Activated T-cell treated with anti-CD3 and anti-CD28 coated beads, Interleukin-2, amount 50 U/mL, for 4 hours (primary cell): ENCODE results near the gene DAB2IP. TPM values are rescaled to one million over a fixed set of nuclear protein-coding genes. Genes with fewer than 3 reads are reported as not detected.

Experiments
- ATAC-seq, 2 donors: fragments of 200-7000 bp; cut with Tn5 transposase; one replicate each; pipeline ENCODE4 v1.10.0; 2021
- DNase-seq: peaks from one replicate; pipeline ENCODE4 v3.0.0-alpha.2; 2020
- H3K27me3 Mint-ChIP-seq: one replicate; pipeline ENCODE4 v1.8.0; 2021; ENCODE audit warnings: low read depth, mixed read lengths
- H3K36me3 Mint-ChIP-seq: one replicate; pipeline ENCODE4 v1.8.0; 2022; ENCODE audit warnings: mixed read lengths; ENCODE audit not compliant: insufficient read depth
- H3K4me1 Mint-ChIP-seq: one replicate; pipeline ENCODE4 v1.8.0; 2021; ENCODE audit warnings: low read depth, mixed read lengths
- H3K4me3 Mint-ChIP-seq: one replicate; pipeline ENCODE4 v1.8.0; 2021; ENCODE audit warnings: mild to moderate bottlenecking, moderate library complexity, mixed read lengths
- H3K9me3 Mint-ChIP-seq: one replicate; pipeline ENCODE4 v1.8.0; 2021; ENCODE audit warnings: mixed read lengths
- total RNA-seq, 3 donors: library from RNA; stranded (reverse); gene quantifications; one replicate each; pipeline ENCODE4 v1.2.1, GENCODE V29; 2021

The DAB2IP gene
- total RNA-seq, 3 donors from 2014 or later = 0.14 to 0.24 (median 0.18) TPM

DNA sequence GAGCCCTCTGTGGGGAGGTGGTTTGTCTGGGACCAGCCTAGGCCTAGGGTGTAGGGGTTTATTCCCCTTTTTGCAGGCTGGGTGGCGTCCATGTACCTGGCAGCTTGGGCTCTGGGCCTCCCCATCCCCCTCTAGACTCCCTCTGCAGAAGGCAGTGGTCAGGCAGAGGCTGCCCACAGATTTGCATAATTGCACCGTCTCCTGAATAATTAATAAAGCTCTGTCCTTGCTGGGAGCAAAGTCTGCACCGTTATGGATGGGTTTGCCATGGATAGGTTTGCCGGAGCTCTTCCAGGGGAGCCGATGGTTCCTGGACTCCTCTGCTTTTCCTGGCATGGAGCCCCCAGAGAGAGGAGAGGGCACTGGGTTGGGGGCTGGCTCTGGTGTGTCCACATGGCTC lies 60.4 kb downstream of the DAB2IP start:
- Mint-ChIP-seq H3K27me3 (no peaks in the 10 kb centered on the region), H3K4me3 (no peak overlapping the region), H3K36me3 (no peaks in the 10 kb centered on the region), H3K4me1 (no peaks in the 10 kb centered on the region), H3K9me3 (no peaks in the 10 kb centered on the region)
- DNase-seq = no peak
- no peak for ATAC-seq

DNA sequence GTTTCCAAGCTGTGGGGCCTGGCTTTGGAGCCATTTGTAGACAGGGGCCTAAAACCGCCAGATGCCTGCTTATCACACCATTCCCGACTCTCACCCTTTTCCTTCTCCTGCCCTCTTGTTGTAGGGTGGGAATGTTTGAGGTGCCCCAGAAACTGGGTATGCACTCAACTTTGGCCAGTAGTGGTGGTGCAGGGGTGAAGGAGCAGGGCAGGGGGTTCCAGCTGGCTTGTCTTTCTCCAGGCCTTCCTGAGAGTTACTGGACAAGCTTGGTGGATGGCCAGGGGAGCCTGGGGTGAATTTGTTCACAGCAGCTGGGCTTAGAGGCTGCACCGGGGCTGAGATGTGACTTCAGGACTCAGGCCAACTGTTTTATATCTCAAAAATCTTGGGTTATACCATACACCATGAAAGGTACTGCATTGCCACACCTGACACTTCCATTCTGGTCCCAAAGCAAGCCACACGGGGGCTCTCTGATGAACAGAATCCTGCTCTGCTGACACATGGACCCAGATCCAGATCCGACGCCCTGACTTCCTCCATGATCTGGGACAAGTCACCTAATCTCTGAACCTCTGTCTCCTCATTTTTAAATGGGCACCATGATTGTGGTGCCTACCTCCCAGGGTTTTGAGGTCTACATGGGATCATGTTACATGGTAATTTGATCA lies 62.1 kb downstream of the DAB2IP start:
- H3K27me3 Mint-ChIP-seq = no peaks in the 10 kb centered on the region
- DNase-seq (no peak), ATAC-seq (no peak)
- H3K4me3 Mint-ChIP-seq = no peak overlapping the region
- H3K4me1 Mint-ChIP-seq = no peaks in the 10 kb centered on the region
- no peaks in the 10 kb centered on the region for H3K36me3 Mint-ChIP-seq
- H3K9me3 Mint-ChIP-seq = no peaks in the 10 kb centered on the region

DNA sequence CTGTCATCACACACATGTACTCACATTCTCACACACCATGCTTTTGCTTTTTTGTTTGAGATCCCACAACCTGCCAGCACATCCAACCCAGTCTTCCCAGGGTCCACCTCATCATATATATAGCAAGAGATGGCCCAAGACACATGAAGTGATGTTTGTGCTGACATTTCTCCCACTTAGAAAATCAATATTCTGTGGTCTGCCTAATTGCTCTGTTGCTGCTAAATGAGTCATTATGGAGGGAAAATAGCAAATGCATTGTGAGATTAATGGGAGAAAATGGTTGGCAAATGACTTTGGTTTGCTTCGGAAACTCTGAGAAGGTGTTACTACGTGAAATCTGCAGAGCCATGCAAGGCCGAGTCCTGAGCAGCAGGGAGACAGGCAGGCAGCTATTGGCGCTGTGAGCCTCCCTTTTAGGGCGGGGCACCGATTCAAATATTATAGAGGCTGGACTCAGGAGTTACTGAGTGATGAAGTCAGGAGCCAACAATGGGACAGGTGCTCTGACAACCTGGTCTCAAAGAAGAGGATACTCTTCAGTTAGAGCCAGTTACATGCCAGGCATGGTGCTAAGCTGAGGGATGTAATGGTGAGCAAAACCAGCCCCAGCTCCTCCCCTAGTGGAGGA lies 62.8 kb downstream of the DAB2IP start:
- Mint-ChIP-seq H3K9me3 (no peaks in the 10 kb centered on the region), H3K4me1 (no peaks in the 10 kb centered on the region), H3K36me3 (no peaks in the 10 kb centered on the region), H3K4me3 (no peak overlapping the region), H3K27me3 (no peaks in the 10 kb centered on the region)
- no peak for DNase-seq
- ATAC-seq = no peak

- Mint-ChIP-seq H3K36me3 (no peaks in the 10 kb centered on the region), H3K27me3 (no peaks in the 10 kb centered on the region), H3K4me1 (no peaks in the 10 kb centered on the region), H3K4me3 (no peak overlapping the region), H3K9me3 (no peaks in the 10 kb centered on the region)
- DNase-seq = no peak
- no peak for ATAC-seq
These were observed 63.4 kb downstream of the DAB2IP start for GRCh38 chr9:121714873-121715272.

DNA sequence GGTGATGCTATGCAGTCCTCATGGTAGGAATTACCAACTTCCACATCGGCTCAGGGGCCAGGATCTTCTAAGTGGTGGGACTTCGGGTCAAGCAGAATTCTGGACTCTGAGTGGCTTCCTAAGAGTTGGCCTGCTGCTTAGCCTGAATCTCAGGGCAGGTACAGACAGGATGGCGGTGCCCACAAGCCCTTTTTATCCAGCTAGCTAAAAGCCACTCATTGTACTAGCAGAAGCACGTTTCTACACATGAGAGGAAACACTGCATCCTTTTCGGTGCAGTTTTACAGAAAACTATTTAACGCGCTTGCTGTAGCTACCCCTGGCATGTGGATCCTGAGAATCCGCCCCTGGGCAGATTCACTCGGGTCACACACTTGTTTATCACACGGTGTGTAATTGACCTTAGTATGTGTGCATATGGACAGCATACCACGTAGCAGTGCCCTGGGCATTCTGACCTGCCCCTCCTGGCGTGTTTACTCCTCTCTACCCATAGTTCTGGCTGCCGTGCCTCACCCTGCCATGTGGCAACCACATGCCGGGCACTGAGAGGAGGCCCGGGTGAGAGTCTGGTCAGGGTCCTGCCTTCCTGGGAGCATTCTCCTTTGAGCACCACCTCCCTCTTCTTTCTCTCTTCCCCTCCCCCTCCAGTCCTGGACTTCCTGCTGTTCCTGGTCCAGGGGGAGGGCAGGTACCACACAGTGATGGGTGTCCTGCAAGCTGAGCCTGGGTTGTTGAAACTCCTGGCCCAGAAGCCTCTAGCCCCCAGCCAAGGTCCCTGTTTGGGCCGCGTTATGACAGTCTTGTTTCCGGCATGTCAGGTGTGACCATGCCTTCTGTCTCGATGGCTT lies 65.9 kb downstream of the DAB2IP start:
- no peaks in the 10 kb centered on the region for H3K4me1 Mint-ChIP-seq
- no peak for ATAC-seq
- H3K4me3 Mint-ChIP-seq = no peak overlapping the region
- no peaks in the 10 kb centered on the region for H3K27me3 Mint-ChIP-seq
- no peaks in the 10 kb centered on the region for H3K36me3 Mint-ChIP-seq
- DNase-seq = no peak
- H3K9me3 Mint-ChIP-seq = no peaks in the 10 kb centered on the region

DNA sequence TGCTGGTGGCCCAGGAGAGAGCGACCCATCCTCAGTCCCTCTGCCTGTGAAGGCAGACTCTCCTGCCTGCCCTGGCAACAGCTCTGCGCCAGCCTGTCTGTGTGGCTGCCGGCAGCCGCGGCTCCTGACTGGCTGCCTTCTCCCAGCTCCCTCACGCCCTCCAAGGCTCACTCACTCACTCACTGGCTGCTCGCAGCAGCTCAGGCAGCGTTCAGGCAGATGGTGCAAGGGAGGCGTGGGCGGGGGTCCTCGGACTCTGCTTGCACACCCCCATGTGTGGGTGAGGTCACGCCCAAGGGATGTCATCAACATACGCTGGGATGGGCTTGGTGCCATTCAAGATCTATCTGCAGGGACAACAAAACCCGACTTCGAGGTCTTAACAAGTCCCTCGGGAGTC lies 66.7 kb downstream of the DAB2IP start:
- no peaks in the 10 kb centered on the region for H3K4me1 Mint-ChIP-seq
- H3K9me3 Mint-ChIP-seq = no peaks in the 10 kb centered on the region
- no peak for ATAC-seq
- no peaks in the 10 kb centered on the region for H3K36me3 Mint-ChIP-seq
- no peak for DNase-seq
- no peaks in the 10 kb centered on the region for H3K27me3 Mint-ChIP-seq
- no peak overlapping the region for H3K4me3 Mint-ChIP-seq

GRCh38 chr9:121718501-121718900 lies 67.1 kb downstream of the DAB2IP start:
- ATAC-seq = no peak
- H3K4me1 Mint-ChIP-seq = no peaks in the 10 kb centered on the region
- H3K9me3 Mint-ChIP-seq = no peaks in the 10 kb centered on the region
- no peak overlapping the region for H3K4me3 Mint-ChIP-seq
- H3K36me3 Mint-ChIP-seq = no peaks in the 10 kb centered on the region
- DNase-seq = no peak
- H3K27me3 Mint-ChIP-seq = no peaks in the 10 kb centered on the region

DNA sequence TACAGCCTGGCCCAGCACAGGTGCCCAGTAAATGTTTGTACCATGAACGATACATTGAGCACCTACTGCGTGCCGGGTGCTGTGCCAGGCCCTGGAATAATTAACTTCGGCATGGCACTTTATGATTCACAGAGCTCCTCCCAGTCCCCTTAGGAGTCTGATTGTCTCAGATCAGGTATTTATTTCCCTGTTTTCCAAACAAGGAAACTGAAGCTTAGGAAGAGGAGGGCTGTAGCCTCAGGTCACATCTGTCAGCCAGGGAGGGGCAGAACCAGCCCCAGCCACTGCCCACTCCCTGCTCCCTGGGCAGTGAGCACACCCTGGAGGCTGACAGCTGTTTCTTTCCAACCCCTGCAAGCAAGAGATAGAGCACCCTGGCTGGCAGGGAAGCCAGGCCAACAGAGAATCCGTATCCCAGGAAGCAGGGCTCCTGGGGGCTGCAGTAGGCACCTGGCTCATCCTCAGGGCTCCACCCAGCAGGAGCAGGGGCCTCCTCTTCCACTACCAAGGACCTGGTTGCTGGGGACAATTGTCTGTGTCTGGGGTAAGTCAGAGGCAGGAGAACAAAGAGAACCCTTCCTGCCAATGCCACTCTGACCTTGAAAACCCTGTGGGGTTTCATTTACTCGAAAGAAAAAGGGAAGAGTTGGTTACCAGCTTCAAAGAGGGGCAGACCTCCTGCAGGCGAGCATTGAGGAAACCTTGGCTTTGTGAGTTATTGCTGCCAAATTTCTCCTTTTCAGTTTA lies 69.0 kb downstream of the DAB2IP start:
- no peak overlapping the region for H3K4me3 Mint-ChIP-seq
- no peaks in the 10 kb centered on the region for H3K9me3 Mint-ChIP-seq
- no peaks in the 10 kb centered on the region for H3K27me3 Mint-ChIP-seq
- no peaks in the 10 kb centered on the region for H3K4me1 Mint-ChIP-seq
- no peak for ATAC-seq
- no peaks in the 10 kb centered on the region for H3K36me3 Mint-ChIP-seq
- DNase-seq = no peak

GRCh38 chr9:121721058-121721350 lies 69.6 kb downstream of the DAB2IP start:
- H3K36me3 Mint-ChIP-seq = no peaks in the 10 kb centered on the region
- H3K9me3 Mint-ChIP-seq = no peaks in the 10 kb centered on the region
- H3K4me3 Mint-ChIP-seq = no peak overlapping the region
- H3K4me1 Mint-ChIP-seq = no peaks in the 10 kb centered on the region
- no peak for ATAC-seq
- H3K27me3 Mint-ChIP-seq = no peaks in the 10 kb centered on the region
- DNase-seq = no peak

DNA sequence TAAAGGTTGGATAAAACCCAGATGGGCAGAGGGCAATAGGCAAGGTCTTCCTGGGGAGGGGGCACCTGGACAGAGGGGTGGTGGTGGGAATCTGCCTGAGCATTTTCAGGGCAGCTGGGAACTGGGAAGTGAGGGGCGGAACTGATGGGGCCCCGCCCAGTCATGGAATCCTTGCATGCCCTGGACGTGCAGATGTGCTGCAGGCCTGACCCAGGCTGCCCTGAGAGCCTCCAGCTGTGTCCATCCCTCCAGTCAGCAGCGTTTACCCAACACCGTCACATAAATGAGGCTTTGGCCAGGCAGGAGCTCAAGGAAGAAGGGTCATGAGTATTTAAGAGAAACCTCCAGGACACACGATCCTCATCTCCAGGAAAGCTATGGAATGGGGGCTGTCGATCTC lies 70.3 kb downstream of the DAB2IP start:
- ATAC-seq (no peak), DNase-seq (no peak)
- H3K9me3 Mint-ChIP-seq = no peaks in the 10 kb centered on the region
- H3K4me1 Mint-ChIP-seq = no peaks in the 10 kb centered on the region
- no peaks in the 10 kb centered on the region for H3K27me3 Mint-ChIP-seq
- H3K4me3 Mint-ChIP-seq = no peak overlapping the region
- no peaks in the 10 kb centered on the region for H3K36me3 Mint-ChIP-seq

DNA sequence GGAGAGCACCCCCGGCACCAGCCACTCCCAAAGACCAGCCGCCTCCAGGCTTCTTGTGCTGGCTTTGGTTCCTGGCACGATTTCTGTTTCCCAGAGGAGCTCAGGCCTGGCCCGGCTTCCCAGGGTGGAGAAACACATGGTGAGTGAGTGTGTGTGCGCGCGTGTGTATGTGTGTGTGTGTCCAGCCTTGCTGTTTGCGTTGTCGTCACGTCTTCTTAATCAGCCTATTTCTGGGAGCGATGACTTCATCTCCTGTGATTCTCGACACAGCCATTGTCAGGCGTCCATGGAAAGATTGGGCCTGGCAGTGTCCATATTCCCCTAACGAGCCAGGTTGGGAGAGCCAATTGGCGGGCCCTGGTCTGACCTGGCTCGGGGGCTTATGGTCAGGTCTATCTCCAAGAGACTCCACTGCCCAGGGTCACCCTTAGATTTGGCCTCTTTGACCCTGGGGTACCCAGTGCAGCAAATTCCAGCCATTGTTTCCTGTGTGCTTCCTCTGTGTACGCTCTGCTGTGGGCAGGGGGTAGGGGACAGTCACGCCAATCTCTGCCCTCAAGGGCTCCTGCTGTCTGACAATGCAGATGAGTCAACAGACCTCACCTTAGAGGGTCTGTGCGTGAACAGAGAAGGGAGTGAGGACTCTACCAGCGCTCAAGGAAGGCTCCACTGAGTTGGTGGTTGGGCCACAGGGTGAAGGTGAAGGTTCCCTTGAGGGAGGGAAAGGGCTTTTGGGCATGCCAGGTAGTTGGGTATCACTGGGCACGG lies 73.8 kb downstream of the DAB2IP start:
- Mint-ChIP-seq H3K4me1 (no peaks in the 10 kb centered on the region), H3K27me3 (no peaks in the 10 kb centered on the region), H3K4me3 (no peak overlapping the region), H3K36me3 (no peaks in the 10 kb centered on the region), H3K9me3 (no peaks in the 10 kb centered on the region)
- ATAC-seq (no peak), DNase-seq (no peak)

- Mint-ChIP-seq H3K4me1 (peaks cover 2% of the 10 kb centered on the region), H3K36me3 (no peaks in the 10 kb centered on the region), H3K27me3 (no peaks in the 10 kb centered on the region), H3K4me3 (no peak overlapping the region), H3K9me3 (no peaks in the 10 kb centered on the region)
- DNase-seq (no peak), ATAC-seq (no peak)
These were observed 76.0 kb downstream of the DAB2IP start for GRCh38 chr9:121727295-121728020.

GRCh38 chr9:121728916-121729315 lies 77.5 kb downstream of the DAB2IP start:
- peaks cover 2% of the 10 kb centered on the region for H3K4me1 Mint-ChIP-seq
- DNase-seq = no peak
- no peaks in the 10 kb centered on the region for H3K36me3 Mint-ChIP-seq
- H3K4me3 Mint-ChIP-seq = no peak overlapping the region
- ATAC-seq = no peak
- H3K9me3 Mint-ChIP-seq = no peaks in the 10 kb centered on the region
- peaks cover 6% of the 10 kb centered on the region for H3K27me3 Mint-ChIP-seq
